HG03442 (cell line): ENCODE results near the gene RAB3GAP1.

Experiments
- ATAC-seq: cut with Tn5 transposase; IDR thresholded peaks from one replicate; pipeline ENCODE4 v1.9.1; 2021; ENCODE audit warnings: mild to moderate bottlenecking, moderate library complexity; ENCODE audit not compliant: unreplicated experiment

Gene RAB3GAP1

DNA sequence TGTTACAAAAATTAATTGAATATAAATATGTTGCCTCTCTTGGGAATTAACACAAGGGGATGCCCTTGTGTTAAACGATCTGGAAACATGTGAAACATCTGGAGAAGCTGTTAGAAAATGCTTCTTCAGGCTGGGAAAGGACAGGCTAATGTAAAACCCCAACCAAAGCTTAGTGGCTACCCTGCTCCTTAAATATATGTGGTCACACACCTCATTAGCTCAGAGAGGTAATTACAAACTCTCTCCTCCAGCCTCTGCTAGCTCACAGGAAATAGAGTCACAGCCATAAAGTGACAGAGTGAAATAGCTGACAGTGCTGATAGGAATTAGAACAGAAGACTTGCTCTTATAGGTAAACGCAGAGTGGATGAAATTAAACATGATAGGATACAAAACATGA lies 155.9 kb downstream of the RAB3GAP1 start:
- no peak for ATAC-seq

DNA sequence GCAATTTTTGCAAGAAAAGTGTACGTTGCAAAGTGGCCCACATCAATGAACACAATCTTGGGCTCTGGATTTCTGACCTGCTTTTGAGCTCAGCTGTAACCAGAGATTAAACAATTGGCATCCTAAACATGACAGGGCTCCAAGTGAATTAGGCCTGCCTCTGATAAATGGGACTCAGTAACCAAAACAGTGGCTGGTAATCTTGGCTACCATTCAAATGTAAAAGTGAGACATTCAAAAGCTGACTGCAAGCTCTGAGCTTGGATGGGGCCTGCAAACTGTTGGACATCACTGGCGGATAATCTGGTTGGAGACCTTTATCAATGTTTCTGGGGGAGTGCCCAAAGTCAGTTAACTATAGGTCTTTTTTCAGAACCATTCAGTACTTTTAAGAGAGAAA lies 160.7 kb downstream of the RAB3GAP1 start:
- ATAC-seq = no peak

GRCh38 chr2:135218426-135218825 lies 166.3 kb downstream of the RAB3GAP1 start:
- no peak for ATAC-seq

DNA sequence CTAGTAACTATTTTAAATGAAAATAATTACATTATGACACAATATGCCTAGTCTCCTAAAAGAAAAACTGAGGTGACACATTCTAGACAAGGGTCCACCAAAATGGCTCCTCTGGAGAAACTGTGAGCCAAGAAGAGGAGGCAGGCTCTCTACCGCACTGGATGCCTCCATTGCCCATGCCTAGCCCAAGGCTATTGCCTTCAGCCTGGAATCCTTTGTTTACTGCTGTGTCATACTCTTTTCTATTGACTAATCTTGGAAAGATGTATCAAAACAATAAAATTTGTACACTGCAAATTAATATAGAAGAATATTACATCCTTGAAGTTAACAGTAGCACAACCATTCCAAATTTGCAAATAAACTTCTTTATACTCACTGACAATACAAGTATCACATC lies 167.1 kb downstream of the RAB3GAP1 start:
- no peak for ATAC-seq
